ENCODE measurements around the gene CNNM3. TPM values are rescaled to one million over a fixed set of nuclear protein-coding genes. Genes with fewer than 3 reads are reported as not detected.

The CNNM3 gene
- total RNA-seq, 4 donors from 2014 or later = 12.6 to 28.3 (median 16.5) TPM

DNA sequence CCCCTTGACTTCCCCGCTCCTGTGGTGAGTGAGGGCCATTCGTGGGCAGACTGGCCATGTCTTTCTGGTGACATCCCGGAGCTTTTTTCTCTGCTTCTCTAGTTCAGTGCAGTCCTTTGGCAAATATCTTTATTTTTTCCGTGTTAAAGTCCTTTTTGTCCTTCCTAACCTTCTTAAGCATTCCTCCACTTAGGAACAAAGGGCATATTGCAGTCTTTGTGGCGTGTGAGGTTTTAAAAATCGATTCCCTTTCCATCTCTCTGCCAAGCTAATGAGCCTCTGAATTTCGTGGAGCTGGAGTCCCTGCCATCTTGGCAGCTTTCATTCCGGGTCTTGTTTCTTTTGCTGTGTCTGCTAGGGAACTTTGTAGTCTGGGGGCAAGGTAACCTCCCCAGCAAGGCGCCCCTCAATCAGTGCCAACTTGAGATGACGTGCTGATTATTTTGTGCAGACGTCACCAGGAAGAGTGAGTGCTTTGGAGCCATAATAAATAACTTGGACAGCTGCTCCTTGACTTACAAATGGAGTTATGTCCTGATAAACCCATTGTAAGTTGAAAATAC is 5.1 kb downstream of the CNNM3 start:
- Histone ChIP-seq H3K36me3 (peaks cover 21% of the 10 kb centered on the region), H3K4me3 (no peak overlapping the region), H3K9me3 (no peaks in the 10 kb centered on the region), H3K27ac (no peak overlapping the region), H3K4me1 (peaks cover 26% of the 10 kb centered on the region), H3K27me3 (no peaks in the 10 kb centered on the region)
- TF ChIP-seq POLR2A (IDR thresholded peaks at IDR 0.05) = no peak
- WGBS = 75% methylated on average over 11 of the region's 11 CpGs
- DNase-seq (ENCODE audit: low spot score in 2 of 2) = no peak

DNA sequence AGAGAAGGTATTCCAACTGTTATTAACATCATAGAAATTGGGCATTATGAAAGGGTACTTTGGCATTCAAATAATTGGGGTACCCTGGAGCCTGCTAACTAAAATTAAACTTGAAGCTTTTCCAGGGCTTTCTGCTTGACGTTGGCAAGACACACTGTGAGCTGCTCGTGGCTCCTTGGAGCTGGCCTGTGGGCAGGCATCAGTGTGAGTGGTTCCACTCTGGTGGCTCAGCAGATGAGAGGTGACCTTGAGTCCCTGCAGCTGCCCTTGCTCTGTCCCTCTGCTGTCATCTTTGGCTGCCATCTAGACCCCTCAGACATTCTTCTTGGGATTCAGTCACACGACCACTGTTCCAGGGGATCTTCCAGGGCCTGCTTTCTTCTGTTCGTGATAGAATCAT is 6.7 kb downstream of the CNNM3 start:
- TF ChIP-seq, protein P1, sequence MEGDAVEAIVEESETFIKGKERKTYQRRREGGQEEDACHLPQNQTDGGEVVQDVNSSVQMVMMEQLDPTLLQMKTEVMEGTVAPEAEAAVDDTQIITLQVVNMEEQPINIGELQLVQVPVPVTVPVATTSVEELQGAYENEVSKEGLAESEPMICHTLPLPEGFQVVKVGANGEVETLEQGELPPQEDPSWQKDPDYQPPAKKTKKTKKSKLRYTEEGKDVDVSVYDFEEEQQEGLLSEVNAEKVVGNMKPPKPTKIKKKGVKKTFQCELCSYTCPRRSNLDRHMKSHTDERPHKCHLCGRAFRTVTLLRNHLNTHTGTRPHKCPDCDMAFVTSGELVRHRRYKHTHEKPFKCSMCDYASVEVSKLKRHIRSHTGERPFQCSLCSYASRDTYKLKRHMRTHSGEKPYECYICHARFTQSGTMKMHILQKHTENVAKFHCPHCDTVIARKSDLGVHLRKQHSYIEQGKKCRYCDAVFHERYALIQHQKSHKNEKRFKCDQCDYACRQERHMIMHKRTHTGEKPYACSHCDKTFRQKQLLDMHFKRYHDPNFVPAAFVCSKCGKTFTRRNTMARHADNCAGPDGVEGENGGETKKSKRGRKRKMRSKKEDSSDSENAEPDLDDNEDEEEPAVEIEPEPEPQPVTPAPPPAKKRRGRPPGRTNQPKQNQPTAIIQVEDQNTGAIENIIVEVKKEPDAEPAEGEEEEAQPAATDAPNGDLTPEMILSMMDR (IDR thresholded peaks at IDR 0.05) = no peak
- TF ChIP-seq POLR2A (IDR thresholded peaks at IDR 0.05) (no peak), EP300 (IDR thresholded peaks at IDR 0.05) (no peak), POLR2AphosphoS5 (IDR thresholded peaks at IDR 0.05) (no peak)
- Histone ChIP-seq H3K9me3 (no peaks in the 10 kb centered on the region), H3K36me3 (peaks cover 37% of the 10 kb centered on the region), H3K27ac (no peak overlapping the region), H3K4me3 (no peak overlapping the region), H3K27me3 (no peaks in the 10 kb centered on the region), H3K4me1 (peaks cover 16% of the 10 kb centered on the region)
- DNase-seq (ENCODE audit: low spot score in 2 of 2) = no peak
- WGBS = 69% methylated on average over 4 of the region's 4 CpGs

DNA sequence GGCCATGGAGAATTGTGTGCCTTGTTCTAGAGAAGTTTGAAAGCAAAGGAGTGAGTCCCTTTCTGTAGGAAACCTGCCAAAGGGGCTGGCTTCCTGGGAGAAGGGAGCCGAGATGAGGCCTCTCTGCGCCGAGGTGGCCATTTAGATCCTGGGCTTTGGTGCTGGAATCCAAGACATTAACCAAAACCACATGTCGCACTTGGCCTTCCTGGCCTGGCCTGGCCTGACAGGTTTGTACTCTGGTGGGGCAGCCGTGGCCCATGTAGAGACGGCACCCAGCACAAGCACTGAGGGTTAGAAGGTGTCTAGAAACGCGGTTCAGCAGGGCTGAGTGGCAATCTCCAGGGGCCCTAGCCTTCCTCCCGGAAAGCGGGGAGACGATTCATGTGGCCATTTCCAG is 7.1 kb downstream of the CNNM3 start:
- Histone ChIP-seq H3K4me3 (no peak overlapping the region), H3K27me3 (no peaks in the 10 kb centered on the region), H3K36me3 (peaks cover 41% of the 10 kb centered on the region), H3K4me1 (peaks cover 12% of the 10 kb centered on the region), H3K27ac (no peak overlapping the region), H3K9me3 (no peaks in the 10 kb centered on the region)
- TF ChIP-seq POLR2A (IDR thresholded peaks at IDR 0.05) (no peak), POLR2AphosphoS5 (IDR thresholded peaks at IDR 0.05) (no peak), EP300 (IDR thresholded peaks at IDR 0.05) (no peak)
- TF ChIP-seq, protein P1 (IDR thresholded peaks at IDR 0.05) = no peak
- WGBS = 91% methylated on average over 6 of the region's 11 CpGs
- no peak for DNase-seq (ENCODE audit: low spot score in 2 of 2)

DNA sequence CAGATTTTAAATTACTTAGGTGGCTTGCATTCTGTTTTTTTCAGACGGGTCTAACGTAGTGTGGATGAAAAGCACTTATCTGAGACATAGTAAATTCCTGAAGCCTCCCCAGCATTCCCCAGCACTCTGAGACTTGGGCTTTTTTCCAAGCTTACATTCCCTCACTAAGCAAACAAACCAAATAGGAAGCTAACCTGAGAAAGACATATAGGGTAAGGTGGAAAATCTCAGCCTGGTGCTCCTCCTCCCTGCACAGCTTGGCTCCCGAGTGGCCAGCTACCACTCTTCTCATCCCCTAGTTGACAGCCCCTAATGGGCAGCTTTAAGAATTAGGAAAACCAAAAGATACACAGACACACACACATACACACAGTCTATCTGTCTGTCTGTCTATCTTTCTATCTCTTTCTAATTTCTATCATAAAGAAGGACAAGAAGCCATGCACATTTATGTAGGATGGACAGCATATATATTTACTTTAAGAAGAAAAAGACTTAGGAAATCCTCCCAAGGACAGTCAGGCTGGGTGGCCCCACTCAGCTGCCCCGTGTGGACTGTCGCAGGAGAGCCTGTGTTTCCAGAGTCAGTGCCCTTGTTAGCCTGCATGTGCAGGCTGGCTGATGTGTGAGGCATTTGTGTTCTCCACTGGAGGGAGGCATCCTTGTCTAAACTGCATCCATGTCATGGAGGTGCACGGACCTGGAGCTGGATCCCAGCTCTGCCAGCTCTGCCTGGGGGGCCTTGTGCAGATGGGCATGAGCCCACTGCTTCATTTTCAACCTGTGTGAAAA is 8.2 kb downstream of the CNNM3 start:
- TF ChIP-seq EP300 (IDR thresholded peaks at IDR 0.05) (no peak), POLR2AphosphoS5 (IDR thresholded peaks at IDR 0.05) (no peak), POLR2A (IDR thresholded peaks at IDR 0.05) (no peak)
- TF ChIP-seq, protein P1 (IDR thresholded peaks at IDR 0.05) = no peak
- Histone ChIP-seq H3K27me3 (no peaks in the 10 kb centered on the region), H3K9me3 (no peaks in the 10 kb centered on the region), H3K4me1 (peaks cover 3% of the 10 kb centered on the region), H3K4me3 (no peak overlapping the region), H3K36me3 (peaks cover 51% of the 10 kb centered on the region), H3K27ac (no peak overlapping the region)
- 77% methylated on average over 6 of the region's 6 CpGs for WGBS
- DNase-seq (ENCODE audit: low spot score in 2 of 2) = no peak

DNA sequence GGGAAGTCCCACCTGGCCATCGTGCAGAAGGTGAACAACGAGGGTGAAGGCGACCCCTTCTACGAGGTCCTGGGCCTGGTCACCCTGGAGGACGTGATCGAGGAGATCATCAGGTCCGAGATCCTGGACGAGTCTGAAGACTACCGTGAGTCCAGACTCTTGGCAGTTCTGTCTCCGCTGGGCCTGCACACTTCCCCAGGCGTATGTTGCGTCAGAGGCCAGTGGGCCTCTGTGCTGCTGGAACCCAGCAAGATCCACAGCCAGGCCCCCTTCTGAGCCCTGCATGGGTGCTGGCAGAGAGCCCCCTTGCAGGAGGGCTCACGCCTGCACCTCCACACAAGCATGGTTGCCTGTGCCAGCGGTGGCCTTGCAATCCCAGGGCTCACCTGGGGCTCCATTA is 9.0 kb downstream of the CNNM3 start:
- H3K4me1 ChIP-seq = no peaks in the 10 kb centered on the region
- H3K36me3 ChIP-seq = peaks cover 59% of the 10 kb centered on the region
- TF ChIP-seq POLR2A (IDR thresholded peaks at IDR 0.05) (no peak), POLR2AphosphoS5 (IDR thresholded peaks at IDR 0.05) (no peak), EP300 (IDR thresholded peaks at IDR 0.05) (no peak)
- TF ChIP-seq, protein P1 (IDR thresholded peaks at IDR 0.05) = no peak

More for the DNA sequence above, 9.0 kb downstream of the CNNM3 start:
- 98% methylated on average over 6 of the region's 14 CpGs for WGBS
- Histone ChIP-seq H3K4me3 (no peak overlapping the region), H3K9me3 (no peaks in the 10 kb centered on the region), H3K27ac (no peak overlapping the region), H3K27me3 (no peaks in the 10 kb centered on the region)
- no peak for DNase-seq (ENCODE audit: low spot score in 2 of 2)

All from suprapubic skin (tissue), 4 donors.